C1 segment of cervical spinal cord (tissue), 14 donors: ENCODE data around the gene ARID1B.

Source experiments
- DNase-seq, 14 donors: peaks; one replicate each; lab custom pipeline; 2025; lab: John Stamatoyannopoulos, UW

Gene ARID1B

GRCh38 chr6:157172830-157173536 is 395.8 kb downstream of the ARID1B start:
- no peak for DNase-seq

GRCh38 chr6:157173776-157174175 is 396.6 kb downstream of the ARID1B start:
- DNase-seq = no peak

GRCh38 chr6:157174731-157175130 is 397.6 kb downstream of the ARID1B start:
- no peak for DNase-seq

GRCh38 chr6:157177731-157178336 is 400.7 kb downstream of the ARID1B start:
- no peak for DNase-seq

GRCh38 chr6:157181649-157182048 is 404.5 kb downstream of the ARID1B start:
- DNase-seq = no peak

- no peak for DNase-seq
Measured at GRCh38 chr6:157182503-157183264, 405.5 kb downstream of the ARID1B start.

- peak in 9 of 14 donors; percentile 15 to 69 (median 40) for DNase-seq
Measured at GRCh38 chr6:157184202-157185015, 407.2 kb downstream of the ARID1B start.

- no peak for DNase-seq
Measured at GRCh38 chr6:157185171-157185570, 408.0 kb downstream of the ARID1B start.

- DNase-seq = no peak
Measured at GRCh38 chr6:157185986-157186385, 408.8 kb downstream of the ARID1B start.

GRCh38 chr6:157186785-157187181 is 409.6 kb downstream of the ARID1B start:
- no peak for DNase-seq

GRCh38 chr6:157187182-157188083 is 410.3 kb downstream of the ARID1B start:
- DNase-seq = peak in 1 of 14 donors; percentile 45

GRCh38 chr6:157188213-157188612 is 411.0 kb downstream of the ARID1B start:
- DNase-seq = no peak

- DNase-seq = no peak
Measured at GRCh38 chr6:157193443-157193996, 416.3 kb downstream of the ARID1B start.

GRCh38 chr6:157194110-157194509 is 416.9 kb downstream of the ARID1B start:
- no peak for DNase-seq

- DNase-seq = no peak
Measured at GRCh38 chr6:157194643-157195042, 417.5 kb downstream of the ARID1B start.

- DNase-seq = no peak
Measured at GRCh38 chr6:157196391-157196790, 419.2 kb downstream of the ARID1B start.

GRCh38 chr6:157198425-157199279 is 421.5 kb downstream of the ARID1B start:
- peak in 1 of 14 donors; percentile 28 for DNase-seq

- DNase-seq = no peak
Measured at GRCh38 chr6:157200117-157200516, 422.9 kb downstream of the ARID1B start.

- peak in 1 of 14 donors; percentile 58 for DNase-seq
Measured at GRCh38 chr6:157200611-157201010, 423.4 kb downstream of the ARID1B start.
